GM19025 (cell line): ENCODE data around the gene PTPN14.
"Not testable (repeated sequence)": the region's sequence is repeated elsewhere in the genome, so short reads cannot be mapped to it uniquely, and the experiment has no call there.

Source experiments
- ATAC-seq: cut with Tn5 transposase; IDR thresholded peaks from one replicate; pipeline ENCODE4 v1.9.1; 2021; ENCODE audit warnings: mild to moderate bottlenecking, low read depth, moderate library complexity; ENCODE audit not compliant: unreplicated experiment

PTPN14 gene

GRCh38 chr1:214415131-214415530 is 136.3 kb downstream of the PTPN14 start:
- ATAC-seq: no peak

DNA sequence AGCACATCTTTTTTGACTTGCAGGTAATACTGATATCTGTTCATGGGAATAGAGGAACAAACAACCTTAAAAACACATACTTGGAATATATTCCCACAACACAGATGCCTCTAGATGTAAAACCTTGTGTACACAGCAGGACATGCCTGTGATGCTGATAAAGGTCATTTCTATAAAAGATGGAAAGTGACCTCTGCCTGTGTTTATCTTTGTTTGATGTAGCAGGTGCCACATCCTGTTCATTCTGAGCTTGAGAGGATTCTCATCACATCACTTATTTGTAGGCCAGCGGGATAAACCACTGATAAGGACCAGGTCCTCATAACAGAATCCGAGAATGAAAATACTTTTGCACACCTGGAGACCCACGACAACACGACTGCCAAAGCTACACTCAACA is 136.7 kb downstream of the PTPN14 start:
- no peak for ATAC-seq

GRCh38 chr1:214413315-214413714 is 138.1 kb downstream of the PTPN14 start:
- ATAC-seq: no peak

GRCh38 chr1:214404571-214405213 is 146.7 kb downstream of the PTPN14 start:
- ATAC-seq: peak; percentile 22

- ATAC-seq: peak; percentile 83
These were observed 147.2 kb downstream of the PTPN14 start for GRCh38 chr1:214404154-214404553.

- ATAC-seq: no peak
These were observed 148.0 kb downstream of the PTPN14 start for GRCh38 chr1:214403431-214403830.

GRCh38 chr1:214402613-214403083 is 148.8 kb downstream of the PTPN14 start:
- no peak for ATAC-seq

DNA sequence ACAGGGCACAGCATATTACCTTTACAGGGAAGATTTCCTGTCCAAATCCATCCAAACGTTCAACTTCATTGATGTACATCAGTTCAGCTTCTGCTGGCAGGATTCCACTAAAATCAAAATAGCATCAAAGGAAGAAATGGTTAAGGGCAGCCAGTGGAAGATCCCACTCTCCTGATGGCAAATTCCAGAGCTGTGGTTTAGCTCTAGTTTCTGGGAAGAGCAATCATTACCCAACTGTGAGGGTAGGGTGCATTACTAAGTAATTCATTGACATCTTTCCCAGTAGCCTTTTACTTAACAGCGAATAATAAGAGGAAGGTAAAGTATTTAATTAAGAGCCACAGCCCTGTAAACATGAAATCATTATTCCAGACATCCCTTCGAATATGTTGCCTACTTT is 149.7 kb downstream of the PTPN14 start:
- no peak for ATAC-seq

- no peak for ATAC-seq
These were observed 151.3 kb downstream of the PTPN14 start for GRCh38 chr1:214400131-214400530.

DNA sequence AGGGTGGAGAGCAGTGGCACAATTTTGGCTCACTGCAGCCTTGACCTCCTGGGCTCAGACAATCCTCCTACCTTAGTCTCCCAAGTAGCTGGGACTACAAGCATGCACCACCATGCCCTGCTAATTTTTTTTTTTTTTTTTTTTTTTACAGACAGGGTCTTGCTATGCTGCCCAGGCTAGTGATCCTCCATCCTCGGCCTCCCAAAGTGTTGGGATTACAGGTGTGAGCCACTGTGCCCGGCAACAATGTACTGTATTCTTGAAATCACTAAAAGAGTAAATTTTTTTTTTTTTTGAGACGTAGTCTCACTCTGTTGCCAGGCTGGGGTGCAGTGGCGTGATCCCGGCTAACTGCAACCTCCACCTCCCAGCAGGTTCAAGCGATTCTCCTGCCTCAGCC is 152.9 kb downstream of the PTPN14 start:
- ATAC-seq: no peak

- ATAC-seq: no peak
These were observed 153.9 kb downstream of the PTPN14 start for GRCh38 chr1:214397497-214397896.

DNA sequence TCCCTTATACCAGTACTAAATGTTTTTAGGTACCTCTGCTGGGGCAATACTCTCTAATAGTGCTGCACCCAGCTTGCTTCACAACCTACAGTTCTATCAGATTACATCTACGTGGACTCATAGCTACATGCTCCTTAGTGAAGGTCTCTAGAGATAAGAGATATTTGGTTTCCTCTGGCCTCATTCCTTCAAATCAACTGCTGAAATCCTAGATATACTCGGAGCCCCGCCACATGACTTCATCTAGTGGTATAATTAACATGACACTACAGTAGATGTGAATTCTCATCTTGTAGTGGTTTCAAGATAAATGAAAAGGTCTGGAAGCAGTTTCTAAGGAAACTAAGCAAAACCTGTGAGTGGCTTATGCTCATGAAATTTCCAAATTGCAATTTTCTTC is 155.1 kb downstream of the PTPN14 start:
- no peak for ATAC-seq

GRCh38 chr1:214394569-214394968 is 156.8 kb downstream of the PTPN14 start:
- not testable (repeated sequence) for ATAC-seq

DNA sequence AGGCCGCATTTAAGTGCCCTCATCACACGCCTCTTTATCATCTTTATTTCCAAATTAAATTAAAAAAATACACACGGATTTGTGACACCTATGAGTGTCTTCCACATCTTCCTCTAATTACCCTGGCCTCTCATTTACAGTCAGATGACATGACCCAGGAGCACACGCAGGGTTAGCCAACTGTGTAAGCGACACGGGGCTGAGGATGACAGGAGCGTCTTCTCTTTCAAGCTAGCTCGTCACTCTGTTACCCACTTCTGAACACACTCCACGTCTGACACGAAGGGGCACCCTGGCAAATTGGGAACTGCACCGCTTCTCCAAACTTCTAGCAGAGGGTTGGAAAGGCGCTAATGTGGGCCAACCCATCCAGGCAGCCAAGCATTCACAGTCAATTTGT is 158.3 kb downstream of the PTPN14 start:
- no peak for ATAC-seq

GRCh38 chr1:214391873-214392645 is 159.3 kb downstream of the PTPN14 start:
- no peak for ATAC-seq

DNA sequence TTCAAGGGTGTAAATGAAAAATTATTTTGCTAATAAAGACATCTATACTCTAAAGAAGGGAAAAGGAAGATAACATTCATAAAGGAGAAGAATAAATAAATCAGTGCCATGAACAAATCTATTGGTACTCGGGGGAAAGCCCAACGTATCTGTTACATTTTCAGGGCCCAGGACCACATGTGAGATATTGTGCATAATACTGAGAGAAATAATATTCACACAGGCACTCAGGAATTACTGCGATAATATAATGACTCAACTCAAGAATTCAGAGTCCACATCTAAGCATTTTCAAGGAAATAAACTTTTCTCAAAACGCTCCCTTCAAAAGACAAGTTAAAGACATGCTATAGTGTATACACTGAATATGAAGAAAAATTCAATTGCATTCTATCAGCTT is 161.7 kb downstream of the PTPN14 start:
- no peak for ATAC-seq

- ATAC-seq: no peak
These were observed 164.7 kb downstream of the PTPN14 start for GRCh38 chr1:214386747-214387146.

DNA sequence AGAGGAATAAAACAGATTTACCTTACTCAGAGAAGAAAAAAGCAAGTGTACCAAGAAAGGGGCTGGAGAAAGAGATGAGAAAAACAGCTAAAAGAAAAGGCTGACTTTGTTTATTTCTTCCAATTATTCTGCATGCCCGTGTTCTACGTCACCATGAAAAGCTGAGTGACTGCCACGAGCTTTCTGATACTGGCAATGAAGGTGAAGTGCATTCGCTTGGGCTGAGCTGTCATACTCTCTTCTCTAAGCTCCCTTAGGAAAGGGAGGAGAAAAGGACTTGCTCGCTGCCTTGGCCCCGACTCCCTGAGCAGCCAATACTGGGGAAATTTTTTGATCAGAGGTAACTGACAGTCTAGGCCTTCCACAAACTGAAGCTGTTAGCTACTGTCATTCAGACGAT is 165.1 kb downstream of the PTPN14 start:
- ATAC-seq: no peak

DNA sequence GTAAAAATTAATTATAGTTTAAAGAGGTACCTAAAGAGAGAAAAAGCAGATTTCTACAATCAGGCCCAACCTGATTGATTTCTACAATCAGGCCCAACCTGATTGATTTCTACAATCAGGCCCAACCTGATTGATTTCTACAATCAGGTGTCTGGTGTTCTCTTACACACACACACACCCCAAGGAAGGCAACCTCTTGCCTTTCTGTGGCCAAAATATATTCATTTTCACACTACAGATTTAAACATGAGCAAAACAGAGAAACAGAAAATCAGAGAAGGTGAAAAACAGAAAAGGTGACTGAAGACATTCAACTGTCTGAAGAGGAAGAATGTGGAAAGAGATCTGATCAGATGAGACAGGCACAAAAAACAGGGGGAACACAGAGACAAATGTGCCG is 166.0 kb downstream of the PTPN14 start:
- ATAC-seq: no peak

GRCh38 chr1:214384373-214385079 is 166.9 kb downstream of the PTPN14 start:
- no peak for ATAC-seq
